PC-3 (cell line): ENCODE data around the gene KLHL13. TPM values are rescaled to one million over a fixed set of nuclear protein-coding genes. Genes with fewer than 3 reads are reported as not detected.

Source experiments
- ATAC-seq: fragments of 200-7000 bp; cut with Tn5 transposase; 2 replicates; pipeline ENCODE4 v1.9.1; 2020; ENCODE audit warnings: mild to moderate bottlenecking, moderate library complexity
- BruUV-seq: library from RNA; stranded (reverse); fragments of 400-500 nt; replicated peaks from 2 replicates; lab custom pipeline; 2021; lab: Mats Ljungman, UMichigan
- CTCF ChIA-PET: fragments of 300-600 bp; sonication (Branson Sonifier 250); formaldehyde crosslinking; loops from one replicate; lab custom pipeline; 2022; ENCODE audit warnings: antibody characterized with exemption; lab: Charles Lee
- POLR2A ChIA-PET: fragments of 300-600 bp; sonication (Branson Sonifier 250); formaldehyde crosslinking; loops from one replicate; lab custom pipeline; 2022; ENCODE audit warnings: antibody characterized with exemption; ENCODE audit not compliant: unreplicated experiment; lab: Charles Lee
- DNase-seq: peaks from one replicate; pipeline ENCODE4 v3.0.0-alpha.2; 2015
- H2AFZ ChIP-seq: fragments of 300-600 bp; sonication (generic); 2 replicates; pipeline ENCODE4 v1.6.0; 2016; ENCODE audit warnings: antibody characterized with exemption, low read length
- H3F3A ChIP-seq: fragments of 300-600 bp; sonication (generic); one replicate; pipeline ENCODE4 v1.6.0; 2017; ENCODE audit warnings: antibody characterized with exemption, low read length, control low read depth, mild to moderate bottlenecking; ENCODE audit not compliant: unreplicated experiment
- H3K27ac ChIP-seq: fragments of 300-600 bp; sonication (generic); 2 replicates; pipeline ENCODE4 v1.5.1; 2016; ENCODE audit warnings: mild to moderate bottlenecking, low read length
- H3K27me3 ChIP-seq: fragments of 300-600 bp; sonication (generic); 2 replicates; pipeline ENCODE4 v1.6.1; 2016; ENCODE audit warnings: low read length, mixed read lengths
- H3K36me3 ChIP-seq: fragments of 300-600 bp; sonication (generic); 2 replicates; pipeline ENCODE4 v1.6.1; 2016; ENCODE audit warnings: low read depth, mixed run types, low read length, mixed read lengths
- H3K4me1 ChIP-seq: fragments of 300-600 bp; sonication (generic); 2 replicates; pipeline ENCODE4 v1.5.1; 2016; ENCODE audit warnings: low read length; ENCODE audit not compliant: insufficient read depth
- H3K4me2 ChIP-seq: fragments of 300-600 bp; sonication (generic); 2 replicates; pipeline ENCODE4 v1.6.0; 2016; ENCODE audit warnings: low read length
- H3K4me3 ChIP-seq: fragments of 300-600 bp; sonication (generic); 2 replicates; pipeline ENCODE4 v1.5.1; 2016; ENCODE audit warnings: mild to moderate bottlenecking, low read length, mixed read lengths
- H3K79me2 ChIP-seq: fragments of 300-600 bp; sonication (generic); 2 replicates; pipeline ENCODE4 v1.6.1; 2017; ENCODE audit warnings: low read length, mixed read lengths
- H3K9ac ChIP-seq: fragments of 300-600 bp; sonication (generic); 2 replicates; pipeline ENCODE4 v1.6.0; 2016; ENCODE audit warnings: mild to moderate bottlenecking, low read length
- H3K9me2 ChIP-seq: fragments of 300-600 bp; sonication (generic); replicated peaks from 2 replicates; pipeline ENCODE4 v1.6.1; 2016; ENCODE audit warnings: mixed run types, low read length, mixed read lengths
- H3K9me3 ChIP-seq: fragments of 300-600 bp; sonication (generic); 2 replicates; pipeline ENCODE4 v1.6.1; 2016; ENCODE audit warnings: low read length, mixed read lengths
- H4K20me1 ChIP-seq: fragments of 300-600 bp; sonication (generic); 2 replicates; pipeline ENCODE4 v1.6.1; 2016; ENCODE audit warnings: low read length, mixed read lengths
- CTCF ChIP-seq: fragments of 300-600 bp; sonication (generic); conservative IDR thresholded peaks from 2 replicates; pipeline ENCODE4 v1.5.1; 2017; ENCODE audit warnings: antibody characterized with exemption, low read depth, mild to moderate bottlenecking, low read length
- EZH2 ChIP-seq: fragments of 300-600 bp; sonication (generic); IDR thresholded peaks from one replicate; pipeline ENCODE4 v1.6.1; 2017; ENCODE audit warnings: antibody characterized with exemption, mild to moderate bottlenecking, low read length; ENCODE audit not compliant: unreplicated experiment
- EZH2phosphoT487 ChIP-seq: fragments of 300-600 bp; sonication (generic); IDR thresholded peaks from 2 replicates; pipeline ENCODE4 v1.6.1; 2018; ENCODE audit warnings: mild to moderate bottlenecking, antibody characterized with exemption, low read length, borderline replicate concordance
- intact Hi-C: fragments of 100-400 bp; cut with micrococcal nuclease; formaldehyde crosslinking; loops from 2 replicates; pipeline ENCODE4 v1.9.0; 2023
- total RNA-seq: library from RNA; depleted of rRNA; stranded (reverse); fragments of >200 nt; gene quantifications from 2 replicates; pipeline ENCODE4 v1.2.3, GENCODE V29; 2014

The KLHL13 gene
- total RNA-seq, 1 experiment from 2014 or later: 4.0 TPM

DNA sequence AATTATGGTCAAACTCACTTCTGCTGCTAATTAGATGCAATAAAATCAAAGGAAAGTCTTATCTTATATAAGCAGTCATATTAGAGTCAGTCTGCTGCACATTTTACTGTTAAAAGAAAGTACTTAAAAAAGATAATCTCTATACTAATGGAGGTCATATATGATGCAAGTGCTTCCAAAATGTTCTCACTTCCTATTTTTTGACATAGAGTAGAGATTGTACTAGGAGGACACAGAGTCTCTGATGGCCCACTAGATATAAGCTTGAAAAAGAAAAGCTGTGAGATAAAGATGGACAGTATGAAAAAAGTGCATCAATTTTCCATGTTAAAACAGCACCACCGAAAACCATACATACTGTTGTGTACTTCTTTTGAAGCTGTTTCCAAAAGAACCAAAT lies 196.9 kb downstream of the KLHL13 start:
- no peak for DNase-seq
- ATAC-seq: no peak
- no peak overlapping the region for H3K4me2 ChIP-seq
- no peaks in the 10 kb centered on the region for H4K20me1 ChIP-seq
- H3K36me3 ChIP-seq: no peaks in the 10 kb centered on the region
- H3K9me3 ChIP-seq: no peaks in the 10 kb centered on the region
- BruUV-seq: no TSS peak
- intact Hi-C loops: no loop called here
- H3K27me3 ChIP-seq: no peaks in the 10 kb centered on the region
- H3K27ac ChIP-seq: no peak overlapping the region
- H3K4me1 ChIP-seq: no peaks in the 10 kb centered on the region
- no peaks in the 10 kb centered on the region for H3K9me2 ChIP-seq
- H2AFZ ChIP-seq: no peak overlapping the region
- no peak overlapping the region for H3K4me3 ChIP-seq
- CTCF ChIA-PET: no interaction called here
- TF ChIP-seq EZH2: no peak
- TF ChIP-seq CTCF: no peak
- TF ChIP-seq EZH2phosphoT487: no peak
- H3F3A ChIP-seq: no peaks in the 10 kb centered on the region
- no peak overlapping the region for H3K9ac ChIP-seq
- POLR2A ChIA-PET: no interaction called here
- no peaks in the 10 kb centered on the region for H3K79me2 ChIP-seq

- intact Hi-C loops: no loop called here
- no peaks in the 10 kb centered on the region for H4K20me1 ChIP-seq
- H2AFZ ChIP-seq: no peak overlapping the region
- no peak for ATAC-seq
- no peak for DNase-seq
- TF ChIP-seq EZH2 (no peak), EZH2phosphoT487 (no peak), CTCF (no peak)
- H3K4me1 ChIP-seq: no peaks in the 10 kb centered on the region
- no peaks in the 10 kb centered on the region for H3K27me3 ChIP-seq
- no peak overlapping the region for H3K4me2 ChIP-seq
- no peak overlapping the region for H3K27ac ChIP-seq
- H3K4me3 ChIP-seq: no peak overlapping the region
- ChIA-PET POLR2A (no interaction called here), CTCF (no interaction called here)
- H3F3A ChIP-seq: no peaks in the 10 kb centered on the region
- BruUV-seq: no TSS peak
- no peaks in the 10 kb centered on the region for H3K9me3 ChIP-seq
- no peaks in the 10 kb centered on the region for H3K36me3 ChIP-seq
- H3K9ac ChIP-seq: no peak overlapping the region
- H3K9me2 ChIP-seq: no peaks in the 10 kb centered on the region
- H3K79me2 ChIP-seq: no peaks in the 10 kb centered on the region
Observed at GRCh38 chrX:117910216-117910615, 206.4 kb downstream of the KLHL13 start.

GRCh38 chrX:117898226-117898625 lies 218.4 kb downstream of the KLHL13 start:
- Histone ChIP-seq H3K27me3 (no peaks in the 10 kb centered on the region), H3K27ac (no peak overlapping the region), H3K9me3 (no peaks in the 10 kb centered on the region), H3K4me3 (no peak overlapping the region), H3F3A (no peaks in the 10 kb centered on the region), H4K20me1 (no peaks in the 10 kb centered on the region), H2AFZ (no peak overlapping the region), H3K9ac (no peak overlapping the region), H3K9me2 (no peaks in the 10 kb centered on the region), H3K4me1 (no peaks in the 10 kb centered on the region), H3K36me3 (no peaks in the 10 kb centered on the region), H3K4me2 (no peak overlapping the region), H3K79me2 (no peaks in the 10 kb centered on the region)
- ATAC-seq: no peak
- ChIA-PET CTCF (no interaction called here), POLR2A (no interaction called here)
- no peak for DNase-seq
- no TSS peak for BruUV-seq
- TF ChIP-seq CTCF (no peak), EZH2phosphoT487 (no peak), EZH2 (no peak)
- intact Hi-C loops: no loop called here
